ENCODE results near the gene TMEM119. TPM values are rescaled to one million over a fixed set of nuclear protein-coding genes. Genes with fewer than 3 reads are reported as not detected.

Gene TMEM119
- total RNA-seq, 1 donor from 2014 or later: 27.2 TPM

GRCh38 chr12:108583991-108584390, 13.9 kb downstream of the TMEM119 start:
- H3K4me3 Mint-ChIP-seq: no peak overlapping the region
- no peaks in the 10 kb centered on the region for H3K27me3 Mint-ChIP-seq
- no peak overlapping the region for H3K27ac Mint-ChIP-seq
- no peak for TF ChIP-seq CTCF (conservative IDR thresholded peaks at IDR 0.05)
- peaks cover 18% of the 10 kb centered on the region for H3K4me1 Mint-ChIP-seq (ENCODE audit: unreplicated experiment)
- DNase-seq (ENCODE audit: extremely low spot score, unreplicated experiment): no peak
- H3K36me3 Mint-ChIP-seq: no peaks in the 10 kb centered on the region
- peaks cover 3% of the 10 kb centered on the region for H3K9me3 Mint-ChIP-seq

GRCh38 chr12:108582978-108583770, 14.7 kb downstream of the TMEM119 start:
- Mint-ChIP-seq H3K9me3 (peaks cover 5% of the 10 kb centered on the region), H3K27ac (no peak overlapping the region), H3K4me3 (no peak overlapping the region), H3K27me3 (no peaks in the 10 kb centered on the region), H3K36me3 (no peaks in the 10 kb centered on the region), H3K4me1 (ENCODE audit: unreplicated experiment) (peaks cover 12% of the 10 kb centered on the region)
- no peak for TF ChIP-seq CTCF (conservative IDR thresholded peaks at IDR 0.05)
- DNase-seq (ENCODE audit: extremely low spot score, unreplicated experiment): no peak

GRCh38 chr12:108582509-108582908, 15.4 kb downstream of the TMEM119 start:
- Mint-ChIP-seq H3K9me3 (peaks cover 5% of the 10 kb centered on the region), H3K36me3 (no peaks in the 10 kb centered on the region), H3K4me3 (no peak overlapping the region), H3K27ac (no peak overlapping the region), H3K27me3 (no peaks in the 10 kb centered on the region), H3K4me1 (ENCODE audit: unreplicated experiment) (peaks cover 12% of the 10 kb centered on the region)
- DNase-seq (ENCODE audit: extremely low spot score, unreplicated experiment): no peak
- TF ChIP-seq CTCF (conservative IDR thresholded peaks at IDR 0.05): no peak

GRCh38 chr12:108581311-108582227, 16.3 kb downstream of the TMEM119 start:
- no peak overlapping the region for H3K27ac Mint-ChIP-seq
- no peak for DNase-seq (ENCODE audit: extremely low spot score, unreplicated experiment)
- TF ChIP-seq CTCF (conservative IDR thresholded peaks at IDR 0.05): no peak
- H3K36me3 Mint-ChIP-seq: no peaks in the 10 kb centered on the region
- H3K9me3 Mint-ChIP-seq: peaks cover 5% of the 10 kb centered on the region
- peaks cover 12% of the 10 kb centered on the region for H3K4me1 Mint-ChIP-seq (ENCODE audit: unreplicated experiment)
- H3K27me3 Mint-ChIP-seq: no peaks in the 10 kb centered on the region
- H3K4me3 Mint-ChIP-seq: no peak overlapping the region

- H3K4me1 Mint-ChIP-seq (ENCODE audit: unreplicated experiment): peaks cover 12% of the 10 kb centered on the region
- peaks cover 5% of the 10 kb centered on the region for H3K9me3 Mint-ChIP-seq
- no peak for TF ChIP-seq CTCF (conservative IDR thresholded peaks at IDR 0.05)
- no peaks in the 10 kb centered on the region for H3K27me3 Mint-ChIP-seq
- no peak for DNase-seq (ENCODE audit: extremely low spot score, unreplicated experiment)
- H3K27ac Mint-ChIP-seq: no peak overlapping the region
- H3K36me3 Mint-ChIP-seq: no peaks in the 10 kb centered on the region
- no peak overlapping the region for H3K4me3 Mint-ChIP-seq
Observed at GRCh38 chr12:108580531-108580930, 17.4 kb downstream of the TMEM119 start.

All from type B pancreatic cell (in vitro differentiated cells).